BJ (cell line): Measurements from ENCODE around the gene TP73. TPM values are rescaled to one million over a fixed set of nuclear protein-coding genes. Genes with fewer than 3 reads are reported as not detected.

ENCODE experiments used
- CTCF ChIA-PET: fragments of 350-600 bp; formaldehyde crosslinking; extraction: SDS; loops from one replicate; lab custom pipeline; 2021; ENCODE audit warnings: antibody characterized with exemption, inconsistent platforms; lab: Yijun Ruan, JAX
- POLR2A ChIA-PET: fragments of 300-600 bp; sonication (Branson Sonifier 250); formaldehyde crosslinking; extraction: SDS; loops from one replicate; lab custom pipeline; 2021; ENCODE audit warnings: antibody characterized with exemption; lab: Charles Lee
- DNase-seq: peaks from one replicate; pipeline ENCODE4 v3.0.0-alpha.2; 2011; ENCODE audit warnings: low read depth
- H3K27me3 ChIP-seq: 2 replicates; pipeline ENCODE4 v1.6.0; 2011; ENCODE audit warnings: low read length; ENCODE audit not compliant: control insufficient read depth, insufficient read depth
- H3K36me3 ChIP-seq: 2 replicates; pipeline ENCODE4 v1.5.1; 2011; ENCODE audit warnings: low read length; ENCODE audit not compliant: control insufficient read depth, insufficient read depth
- H3K4me3 ChIP-seq: 2 replicates; pipeline ENCODE4 v1.5.1; 2011; ENCODE audit warnings: low read depth, mild to moderate bottlenecking, control low read depth, low read length
- polyA plus RNA-seq: library from polyadenylated mRNA; depleted of rRNA; stranded (reverse); fragments of >200 nt; gene quantifications from 2 replicates; pipeline ENCODE4 v1.2.3, GENCODE V29; 2011
- TF ChIP-seq, protein P1 (sequence below): IDR thresholded peaks from 2 replicates; pipeline ENCODE4 v1.5.1; 2011; ENCODE audit warnings: low read depth, mild to moderate bottlenecking, control low read depth, inconsistent platforms, low read length, moderate library complexity; ENCODE audit not compliant: insufficient read depth

TP73 gene
- polyA plus RNA-seq, 1 experiment: not detected

DNA sequence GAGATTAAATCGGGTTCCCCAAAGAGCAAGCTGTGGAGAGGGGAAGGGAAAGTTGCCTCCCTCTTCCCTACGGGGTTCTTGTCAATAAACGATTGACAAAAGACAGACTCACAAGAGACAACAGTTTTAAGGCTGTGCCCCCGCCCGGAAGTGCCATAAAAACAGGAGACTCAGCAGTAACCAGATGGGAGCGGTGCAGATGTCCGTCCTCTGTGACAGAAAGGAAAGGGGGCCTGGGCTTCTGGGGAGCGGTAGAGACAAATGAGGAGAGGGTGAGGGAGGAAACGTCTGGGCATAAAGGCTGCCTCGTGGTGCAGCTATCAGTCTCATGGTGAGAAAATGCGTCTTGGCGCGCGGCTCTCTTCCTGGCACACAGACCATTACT, 5.9 kb downstream of the TP73 start:
- POLR2A ChIA-PET: no interaction called here
- TF ChIP-seq, protein P1, sequence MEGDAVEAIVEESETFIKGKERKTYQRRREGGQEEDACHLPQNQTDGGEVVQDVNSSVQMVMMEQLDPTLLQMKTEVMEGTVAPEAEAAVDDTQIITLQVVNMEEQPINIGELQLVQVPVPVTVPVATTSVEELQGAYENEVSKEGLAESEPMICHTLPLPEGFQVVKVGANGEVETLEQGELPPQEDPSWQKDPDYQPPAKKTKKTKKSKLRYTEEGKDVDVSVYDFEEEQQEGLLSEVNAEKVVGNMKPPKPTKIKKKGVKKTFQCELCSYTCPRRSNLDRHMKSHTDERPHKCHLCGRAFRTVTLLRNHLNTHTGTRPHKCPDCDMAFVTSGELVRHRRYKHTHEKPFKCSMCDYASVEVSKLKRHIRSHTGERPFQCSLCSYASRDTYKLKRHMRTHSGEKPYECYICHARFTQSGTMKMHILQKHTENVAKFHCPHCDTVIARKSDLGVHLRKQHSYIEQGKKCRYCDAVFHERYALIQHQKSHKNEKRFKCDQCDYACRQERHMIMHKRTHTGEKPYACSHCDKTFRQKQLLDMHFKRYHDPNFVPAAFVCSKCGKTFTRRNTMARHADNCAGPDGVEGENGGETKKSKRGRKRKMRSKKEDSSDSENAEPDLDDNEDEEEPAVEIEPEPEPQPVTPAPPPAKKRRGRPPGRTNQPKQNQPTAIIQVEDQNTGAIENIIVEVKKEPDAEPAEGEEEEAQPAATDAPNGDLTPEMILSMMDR: no peak
- DNase-seq: no peak
- Histone ChIP-seq H3K36me3 (no peaks in the 10 kb centered on the region), H3K4me3 (no peak overlapping the region), H3K27me3 (peaks cover 35% of the 10 kb centered on the region)
- CTCF ChIA-PET: no interaction called here

DNA sequence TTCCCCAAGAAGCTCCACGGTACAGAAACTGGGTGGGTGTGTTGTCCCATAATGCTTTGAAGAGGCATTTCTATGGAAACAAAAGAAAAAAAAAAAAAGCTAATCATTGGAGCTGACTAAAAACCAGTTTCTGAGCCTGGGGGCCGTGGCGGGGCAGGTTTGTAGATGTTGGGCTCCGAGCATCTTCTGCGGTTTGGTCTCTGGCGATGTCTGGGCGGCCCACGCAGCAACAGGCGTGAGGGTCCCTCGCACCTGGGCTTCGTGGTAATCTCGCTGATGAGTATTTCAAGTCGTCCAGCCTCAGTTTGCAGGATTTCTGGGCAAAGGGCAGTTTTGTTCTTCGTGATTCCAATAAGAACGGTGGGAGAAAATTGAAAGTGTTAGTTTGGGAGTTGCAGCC, 6.8 kb downstream of the TP73 start:
- Histone ChIP-seq H3K4me3 (no peak overlapping the region), H3K27me3 (peaks cover 28% of the 10 kb centered on the region), H3K36me3 (no peaks in the 10 kb centered on the region)
- ChIA-PET CTCF (no interaction called here), POLR2A (no interaction called here)
- TF ChIP-seq, protein P1: no peak
- no peak for DNase-seq

DNA sequence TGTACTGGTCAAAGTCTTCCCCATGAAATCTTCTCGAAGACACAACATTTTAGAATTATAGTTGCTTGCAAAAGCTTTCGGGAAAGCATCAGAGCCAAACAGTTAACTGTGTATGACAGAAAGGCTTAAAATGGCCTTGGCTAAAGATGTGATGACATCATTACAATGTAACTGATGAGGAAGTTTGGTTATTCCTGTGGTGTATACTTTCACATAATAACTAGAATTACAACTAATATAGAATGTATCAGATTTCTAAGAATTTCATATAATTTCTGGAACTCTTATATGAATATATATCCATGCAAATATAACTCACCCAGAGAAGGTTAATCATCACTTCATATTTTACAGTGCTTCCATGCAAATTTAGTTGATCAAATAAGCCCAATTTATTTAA, 8.4 kb downstream of the TP73 start:
- no peak overlapping the region for H3K4me3 ChIP-seq
- POLR2A ChIA-PET: no interaction called here
- TF ChIP-seq, protein P1: no peak
- DNase-seq: no peak
- CTCF ChIA-PET: no interaction called here
- no peaks in the 10 kb centered on the region for H3K36me3 ChIP-seq
- peaks cover 21% of the 10 kb centered on the region for H3K27me3 ChIP-seq

DNA sequence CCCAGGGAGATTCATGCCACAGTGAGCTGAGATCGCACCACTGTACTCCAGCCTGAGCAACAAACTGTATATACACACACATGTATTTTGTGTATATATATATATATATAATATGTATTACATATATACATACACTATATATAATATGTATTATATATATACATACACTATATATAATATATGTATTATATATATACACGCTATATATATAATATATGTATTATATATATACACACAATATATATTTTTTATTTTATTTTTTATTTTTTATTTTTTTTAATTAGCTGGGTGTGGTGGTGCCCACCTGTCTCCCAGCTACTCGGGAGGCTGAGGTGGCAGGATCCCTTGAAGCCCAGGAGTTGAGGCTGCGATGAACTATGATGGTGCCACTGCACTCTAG, 9.3 kb downstream of the TP73 start:
- Histone ChIP-seq H3K36me3 (no peaks in the 10 kb centered on the region), H3K27me3 (peaks cover 19% of the 10 kb centered on the region), H3K4me3 (no peak overlapping the region)
- ChIA-PET POLR2A (no interaction called here), CTCF (no interaction called here)
- TF ChIP-seq, protein P1: no peak
- DNase-seq: no peak

DNA sequence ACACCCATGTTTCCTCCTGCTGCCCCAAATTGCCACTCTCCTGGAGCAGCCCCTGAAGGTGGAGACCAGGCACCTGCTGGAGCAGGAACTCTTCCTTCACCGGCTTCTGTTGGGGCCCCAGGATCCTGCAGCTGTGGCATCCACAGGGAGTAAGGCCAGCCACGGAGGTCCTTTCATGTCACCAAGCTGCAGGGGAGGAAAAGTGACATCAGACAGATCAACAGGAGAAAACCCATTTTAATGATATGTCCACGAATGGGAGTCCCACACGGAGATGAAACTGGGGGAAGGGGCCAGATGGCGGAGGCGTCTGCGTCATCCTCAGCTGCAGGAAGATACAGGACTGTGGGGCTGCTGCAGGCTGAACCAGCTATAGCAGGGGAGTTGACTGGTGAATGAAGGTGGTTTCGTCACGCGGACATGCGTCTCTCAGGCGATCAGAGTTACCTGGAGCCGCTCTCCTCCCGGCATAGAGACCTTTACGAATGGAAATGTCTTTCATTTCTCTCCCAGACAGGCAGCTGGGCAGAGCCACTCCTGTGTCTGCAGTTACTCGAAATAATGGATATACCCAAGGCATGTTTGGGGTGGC, 9.9 kb downstream of the TP73 start:
- Histone ChIP-seq H3K4me3 (no peak overlapping the region), H3K36me3 (no peaks in the 10 kb centered on the region), H3K27me3 (peaks cover 17% of the 10 kb centered on the region)
- POLR2A ChIA-PET: no interaction called here
- CTCF ChIA-PET: no interaction called here
- no peak for DNase-seq
- TF ChIP-seq, protein P1: no peak
